Keratinocyte (primary cell): ENCODE results near the gene BCL2L1. TPM values are rescaled to one million over a fixed set of nuclear protein-coding genes. Genes with fewer than 3 reads are reported as not detected.

Experiments
- DNase-seq: peaks from one replicate; pipeline ENCODE4 v3.0.0-alpha.2; 2011; ENCODE audit warnings: low read depth, missing footprints, low spot score
- FAIRE-seq: peaks from 2 replicates; lab custom pipeline; 2011; peaks lifted over from hg19 to GRCh38; lab: Jason Lieb, UNC
- H2AFZ ChIP-seq: 2 replicates; pipeline ENCODE4 v1.6.0; 2012; ENCODE audit warnings: low read length, control low read depth, inconsistent platforms; ENCODE audit not compliant: control insufficient read depth
- H3K27ac ChIP-seq: 2 replicates; pipeline ENCODE4 v1.5.1; 2011; ENCODE audit warnings: low read length; ENCODE audit not compliant: control insufficient read depth, insufficient read depth
- H3K27me3 ChIP-seq: 3 replicates; pipeline ENCODE4 v1.6.0; 2011; ENCODE audit warnings: low read length; ENCODE audit not compliant: control insufficient read depth, insufficient read depth; ENCODE audit errors: extremely low read depth
- H3K36me3 ChIP-seq, 2 experiments: 2 replicates in 1 of 2; 3 replicates in 1 of 2; pipeline ENCODE4 v1.5.1; 2011; ENCODE audit warnings: low read length in 2 of 2, mild to moderate bottlenecking in 1 of 2; ENCODE audit not compliant: control insufficient read depth in 2 of 2, insufficient read depth in 2 of 2; ENCODE audit errors: extremely low read depth in 1 of 2
- H3K4me1 ChIP-seq: 3 replicates; pipeline ENCODE4 v1.5.1; 2011; ENCODE audit warnings: low read length; ENCODE audit not compliant: control insufficient read depth, insufficient read depth; ENCODE audit errors: extremely low read depth
- H3K4me2 ChIP-seq: 3 replicates; pipeline ENCODE4 v1.6.0; 2011; ENCODE audit warnings: low read depth, low read length; ENCODE audit not compliant: control insufficient read depth, insufficient read depth; ENCODE audit errors: extremely low read depth
- H3K4me3 ChIP-seq, 3 experiments: fragments of 200-600 bp in 1 of 3; sonication (generic) in 1 of 3; 2 replicates in 2 of 3; 3 replicates in 1 of 3; pipeline ENCODE4 v1.5.1; 2011 to 2016; ENCODE audit warnings: low read length in 3 of 3, mild to moderate bottlenecking in 3 of 3, control low read depth in 2 of 3, inconsistent platforms in 1 of 3, low read depth in 1 of 3, mixed read lengths in 1 of 3, mixed run types in 1 of 3, moderate library complexity in 1 of 3; ENCODE audit not compliant: control insufficient read depth in 2 of 3, insufficient read depth in 2 of 3; ENCODE audit errors: extremely low read depth in 1 of 3
- H3K79me2 ChIP-seq: 2 replicates; pipeline ENCODE4 v1.6.0; 2012; ENCODE audit warnings: low read length; ENCODE audit not compliant: control insufficient read depth, insufficient read depth
- H3K9ac ChIP-seq: 3 replicates; pipeline ENCODE4 v1.6.0; 2011; ENCODE audit warnings: low read length; ENCODE audit not compliant: control insufficient read depth, insufficient read depth; ENCODE audit errors: extremely low read depth
- H3K9me1 ChIP-seq: 3 replicates; pipeline ENCODE4 v1.6.0; 2011; ENCODE audit warnings: low read length; ENCODE audit not compliant: control insufficient read depth, insufficient read depth; ENCODE audit errors: extremely low read depth
- H3K9me3 ChIP-seq: 2 replicates; pipeline ENCODE4 v1.5.1; 2012; ENCODE audit warnings: low read depth, low read length; ENCODE audit not compliant: control insufficient read depth
- H4K20me1 ChIP-seq: 3 replicates; pipeline ENCODE4 v1.6.0; 2011; ENCODE audit warnings: low read length; ENCODE audit not compliant: control insufficient read depth, insufficient read depth; ENCODE audit errors: extremely low read depth
- CTCF ChIP-seq, 3 experiments: IDR thresholded peaks in 1 of 3; conservative IDR thresholded peaks in 1 of 3; optimal IDR thresholded peaks in 1 of 3; 2 replicates in 2 of 3; 3 replicates in 1 of 3; pipeline versions ENCODE3 to v1.5.1; 2011; ENCODE audit warnings: low read length in 3 of 3, mild to moderate bottlenecking in 3 of 3, moderate library complexity in 2 of 3, control low read depth in 1 of 3, inconsistent platforms in 1 of 3; ENCODE audit not compliant: insufficient read depth in 2 of 3; ENCODE audit errors: extremely low read depth in 1 of 3
- EZH2 ChIP-seq: IDR thresholded peaks from one replicate; pipeline ENCODE4 v1.6.1; 2012; ENCODE audit warnings: inconsistent platforms, mild to moderate bottlenecking, low read length, moderate library complexity
- dilution Hi-C: fragments of 300-500 bp; cut with MboI; formaldehyde crosslinking; loops from one replicate; pipeline ENCODE4 v1.7.0; 2020; ENCODE audit warnings: low sequenced_read_pairs; ENCODE audit not compliant: extremely low pct_ligation_motif_present
- polyA plus RNA-seq, 5 experiments: library from polyadenylated mRNA; depleted of rRNA in 3 of 5; stranded (reverse) in 3 of 5; stranded (forward) in 1 of 5; unstranded in 1 of 5; fragments of >200 nt; gene quantifications; 1 replicate in 1 of 5; 2 replicates in 3 of 5; 3 replicates in 1 of 5; pipeline versions ENCODE4 v1.2.1 to v1.2.3, GENCODE V29; 2011 to 2012; ENCODE audit warnings: missing spikeins in 2 of 5, low read depth in 1 of 5, low replicate concordance in 1 of 5

The BCL2L1 gene
- polyA plus RNA-seq, 1 donor (not counting 4 experiments of a cell fraction or from before 2014, with no cell fraction given): 109 TPM

- Histone ChIP-seq H3K9me3 (no peaks in the 10 kb centered on the region), H3K4me3 (peak overlapping the region in 2 of 3 experiments; percentile 52 to 58), H3K27ac (peak overlapping the region; percentile 97), H3K9ac (peak overlapping the region; percentile 82), H4K20me1 (no peaks in the 10 kb centered on the region), H3K4me1 (peaks cover 62% of the 10 kb centered on the region), H3K79me2 (peaks cover 87% of the 10 kb centered on the region), H3K36me3 (peaks cover 20 to 68% of the 10 kb centered on the region in 2 experiments), H3K9me1 (peaks cover 2% of the 10 kb centered on the region), H3K4me2 (peak overlapping the region; percentile 84), H3K27me3 (no peaks in the 10 kb centered on the region), H2AFZ (no peak overlapping the region)
- DNase-seq (peak; percentile 85), FAIRE-seq (peak; percentile 71)
- TF ChIP-seq EZH2: no peak
- TF ChIP-seq CTCF (optimal IDR thresholded peaks at IDR 0.05 in 1 of 3, IDR thresholded peaks at IDR 0.05 in 1 of 3, conservative IDR thresholded peaks at IDR 0.05 in 1 of 3; ENCODE audit: extremely low read depth in 1 of 3, insufficient read depth in 2 of 3, low read length in 3 of 3): no peak
- dilution Hi-C loops: no loop called here
These were observed 18.2 kb downstream of the BCL2L1 start for GRCh38 chr20:31704225-31705119.

- Histone ChIP-seq H4K20me1 (no peaks in the 10 kb centered on the region), H3K4me3 (no peak overlapping the region), H3K79me2 (peaks cover 84% of the 10 kb centered on the region), H3K27me3 (no peaks in the 10 kb centered on the region), H3K36me3 (peaks cover 11 to 55% of the 10 kb centered on the region in 2 experiments), H3K9me3 (no peaks in the 10 kb centered on the region), H3K4me1 (peaks cover 56% of the 10 kb centered on the region), H3K4me2 (no peak overlapping the region), H3K9ac (no peak overlapping the region), H3K27ac (no peak overlapping the region), H2AFZ (no peak overlapping the region), H3K9me1 (no peaks in the 10 kb centered on the region)
- DNase-seq (no peak), FAIRE-seq (no peak)
- TF ChIP-seq EZH2 (no peak), CTCF (optimal IDR thresholded peaks at IDR 0.05 in 1 of 3, IDR thresholded peaks at IDR 0.05 in 1 of 3, conservative IDR thresholded peaks at IDR 0.05 in 1 of 3; ENCODE audit: extremely low read depth in 1 of 3, insufficient read depth in 2 of 3, low read length in 3 of 3) (no peak)
- dilution Hi-C loops: no loop called here
These were observed 21.1 kb downstream of the BCL2L1 start for GRCh38 chr20:31701591-31701990.
